HepG2 (cell line): ENCODE results near the gene COMMD8. TPM values are rescaled to one million over a fixed set of nuclear protein-coding genes. Genes with fewer than 3 reads are reported as not detected.

Experiments
- ATM ChIP-seq: fragments of 450-650 bp; IDR thresholded peaks from 2 replicates; pipeline ENCODE4 v1.7.1; 2017; ENCODE audit warnings: mild to moderate bottlenecking, borderline replicate concordance
- CHCHD3 ChIP-seq: sonication (generic); formaldehyde crosslinking; IDR thresholded peaks from 2 replicates; pipeline ENCODE4 v1.8.0; 2022; ENCODE audit warnings: mild to moderate bottlenecking, missing genetic modification reagents, moderate library complexity
- DNMT3B ChIP-seq: conservative IDR thresholded peaks from 2 replicates; pipeline ENCODE4 v1.6.1; 2016; ENCODE audit warnings: missing biosample characterization, control low read depth
- GATAD2A ChIP-seq: IDR thresholded peaks from 2 replicates; pipeline ENCODE4 v1.6.1; 2016
- GZF1 ChIP-seq: sonication (generic); formaldehyde crosslinking; IDR thresholded peaks from 2 replicates; pipeline ENCODE4 v1.5.1; 2020; ENCODE audit warnings: mild to moderate bottlenecking, missing genetic modification reagents
- HNRNPH1 ChIP-seq: fragments of 200-400 bp; formaldehyde crosslinking; optimal IDR thresholded peaks from 2 replicates; pipeline ENCODE3; 2017; ENCODE audit warnings: mild to moderate bottlenecking, low read depth, low read length
- IRX3 ChIP-seq: sonication (generic); formaldehyde crosslinking; IDR thresholded peaks from 2 replicates; pipeline ENCODE4 v1.8.1; 2023; ENCODE audit warnings: mild to moderate bottlenecking, low read depth, missing genetic modification reagents, borderline replicate concordance
- KLF15 ChIP-seq: sonication (generic); formaldehyde crosslinking; IDR thresholded peaks from 2 replicates; pipeline ENCODE4 v1.8.1; 2023; ENCODE audit warnings: borderline replicate concordance, mild to moderate bottlenecking, inconsistent platforms, missing genetic modification reagents, mixed read lengths
- MAFK ChIP-seq, 2 experiments: IDR thresholded peaks in 1 of 2; conservative IDR thresholded peaks in 1 of 2; 2 replicates each; pipeline ENCODE4 v1.6.1; 2011; ENCODE audit warnings: improper control_type of control experiment in 2 of 2, low read length in 2 of 2
- POLR2AphosphoS2 ChIP-seq: IDR thresholded peaks from 2 replicates; pipeline ENCODE4 v1.6.1; 2011; ENCODE audit warnings: low read depth, low read length, improper control_type of control experiment
- TCF12 ChIP-seq, 2 experiments: fragments of 450-650 bp in 1 of 2; sonication (generic) in 1 of 2; formaldehyde crosslinking in 1 of 2; IDR thresholded peaks; 2 replicates each; pipeline versions ENCODE4 v1.6.1 to v1.8.0; 2017 to 2022; ENCODE audit warnings: antibody characterized with exemption in 1 of 2, mild to moderate bottlenecking in 1 of 2, missing genetic modification reagents in 1 of 2, moderate library complexity in 1 of 2
- ZNF121 ChIP-seq: sonication (generic); formaldehyde crosslinking; IDR thresholded peaks from 2 replicates; pipeline ENCODE4 v1.5.0; 2020; ENCODE audit warnings: mild to moderate bottlenecking, missing genetic modification reagents
- ZNF530 ChIP-seq: sonication (generic); formaldehyde crosslinking; IDR thresholded peaks from 2 replicates; pipeline ENCODE4 v1.5.0; 2020; ENCODE audit warnings: low read depth, mild to moderate bottlenecking, missing genetic modification reagents
- ZNF691 ChIP-seq: sonication (generic); formaldehyde crosslinking; IDR thresholded peaks from 2 replicates; pipeline ENCODE4 v1.4.0; 2020; ENCODE audit warnings: missing genetic modification reagents, low read depth, mild to moderate bottlenecking, borderline replicate concordance
- ZSCAN12 ChIP-seq: sonication (generic); formaldehyde crosslinking; IDR thresholded peaks from 2 replicates; pipeline ENCODE4 v1.9.0; 2021; ENCODE audit warnings: mild to moderate bottlenecking, missing genetic modification reagents
- polyA plus RNA-seq, 8 experiments: library from polyadenylated mRNA; depleted of rRNA in 3 of 8; stranded (reverse) in 7 of 8; unstranded in 1 of 8; fragments of >200 nt; fragmentation: Illumina TruSeq in 4 of 8; extraction: Trizol in 4 of 8; gene quantifications; 2 replicates each; pipeline versions ENCODE4 v1.2.1 to v1.2.3, GENCODE V29; 2011 to 2016; ENCODE audit warnings: low read depth in 4 of 8, missing spikeins in 1 of 8, mixed read lengths in 1 of 8; ENCODE audit not compliant: insufficient read depth in 1 of 8
- total RNA-seq, 5 experiments: library from RNA; depleted of rRNA; stranded (reverse); fragments of >200 nt; fragmentation: Illumina TruSeq; extraction: Trizol; gene quantifications; 2 replicates each; pipeline ENCODE4 v1.2.3, GENCODE V29; 2016; ENCODE audit warnings: low read depth in 1 of 5
- TF ChIP-seq, protein P1 (sequence below): sonication (generic); formaldehyde crosslinking; IDR thresholded peaks from 2 replicates; pipeline ENCODE4 v1.5.0; 2020; ENCODE audit warnings: mild to moderate bottlenecking, missing genetic modification reagents
- TF ChIP-seq, protein P2 (sequence below): sonication (generic); formaldehyde crosslinking; IDR thresholded peaks from 2 replicates; pipeline ENCODE4 v1.5.1; 2020; ENCODE audit warnings: mild to moderate bottlenecking, missing genetic modification reagents, borderline replicate concordance
- TF ChIP-seq, protein P3 (sequence below): sonication (generic); formaldehyde crosslinking; IDR thresholded peaks from 2 replicates; pipeline ENCODE4 v1.4.0; 2020; ENCODE audit warnings: low read depth, mild to moderate bottlenecking, missing genetic modification reagents
- TF ChIP-seq, protein P4 (sequence below): sonication (generic); formaldehyde crosslinking; IDR thresholded peaks from 2 replicates; pipeline ENCODE4 v1.8.0; 2023; ENCODE audit warnings: mild to moderate bottlenecking, missing genetic modification reagents

COMMD8 gene
- total and polyA plus RNA-seq, 2 of the 13 experiments (the other 11 are each of a cell fraction or from before 2014, with no cell fraction given) = 7.1 to 20.3 TPM

- no peak for TF ChIP-seq ZSCAN12 (CRISPR knock-in tag)
- no peak for TF ChIP-seq ZNF691 (CRISPR knock-in tag)
- no peak for TF ChIP-seq TCF12 (IDR thresholded peaks at IDR 0.05)
- TF ChIP-seq TCF12 (CRISPR knock-in tag; IDR thresholded peaks at IDR 0.05) = no peak
- TF ChIP-seq, protein P1, sequence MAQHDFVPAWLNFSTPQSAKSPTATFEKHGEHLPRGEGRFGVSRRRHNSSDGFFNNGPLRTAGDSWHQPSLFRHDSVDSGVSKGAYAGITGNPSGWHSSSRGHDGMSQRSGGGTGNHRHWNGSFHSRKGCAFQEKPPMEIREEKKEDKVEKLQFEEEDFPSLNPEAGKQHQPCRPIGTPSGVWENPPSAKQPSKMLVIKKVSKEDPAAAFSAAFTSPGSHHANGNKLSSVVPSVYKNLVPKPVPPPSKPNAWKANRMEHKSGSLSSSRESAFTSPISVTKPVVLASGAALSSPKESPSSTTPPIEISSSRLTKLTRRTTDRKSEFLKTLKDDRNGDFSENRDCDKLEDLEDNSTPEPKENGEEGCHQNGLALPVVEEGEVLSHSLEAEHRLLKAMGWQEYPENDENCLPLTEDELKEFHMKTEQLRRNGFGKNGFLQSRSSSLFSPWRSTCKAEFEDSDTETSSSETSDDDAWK (CRISPR knock-in tag) = no peak
- no peak for TF ChIP-seq HNRNPH1
- TF ChIP-seq ZNF530 (CRISPR knock-in tag) = no peak
- no peak for TF ChIP-seq ZNF121
- TF ChIP-seq, protein P2, sequence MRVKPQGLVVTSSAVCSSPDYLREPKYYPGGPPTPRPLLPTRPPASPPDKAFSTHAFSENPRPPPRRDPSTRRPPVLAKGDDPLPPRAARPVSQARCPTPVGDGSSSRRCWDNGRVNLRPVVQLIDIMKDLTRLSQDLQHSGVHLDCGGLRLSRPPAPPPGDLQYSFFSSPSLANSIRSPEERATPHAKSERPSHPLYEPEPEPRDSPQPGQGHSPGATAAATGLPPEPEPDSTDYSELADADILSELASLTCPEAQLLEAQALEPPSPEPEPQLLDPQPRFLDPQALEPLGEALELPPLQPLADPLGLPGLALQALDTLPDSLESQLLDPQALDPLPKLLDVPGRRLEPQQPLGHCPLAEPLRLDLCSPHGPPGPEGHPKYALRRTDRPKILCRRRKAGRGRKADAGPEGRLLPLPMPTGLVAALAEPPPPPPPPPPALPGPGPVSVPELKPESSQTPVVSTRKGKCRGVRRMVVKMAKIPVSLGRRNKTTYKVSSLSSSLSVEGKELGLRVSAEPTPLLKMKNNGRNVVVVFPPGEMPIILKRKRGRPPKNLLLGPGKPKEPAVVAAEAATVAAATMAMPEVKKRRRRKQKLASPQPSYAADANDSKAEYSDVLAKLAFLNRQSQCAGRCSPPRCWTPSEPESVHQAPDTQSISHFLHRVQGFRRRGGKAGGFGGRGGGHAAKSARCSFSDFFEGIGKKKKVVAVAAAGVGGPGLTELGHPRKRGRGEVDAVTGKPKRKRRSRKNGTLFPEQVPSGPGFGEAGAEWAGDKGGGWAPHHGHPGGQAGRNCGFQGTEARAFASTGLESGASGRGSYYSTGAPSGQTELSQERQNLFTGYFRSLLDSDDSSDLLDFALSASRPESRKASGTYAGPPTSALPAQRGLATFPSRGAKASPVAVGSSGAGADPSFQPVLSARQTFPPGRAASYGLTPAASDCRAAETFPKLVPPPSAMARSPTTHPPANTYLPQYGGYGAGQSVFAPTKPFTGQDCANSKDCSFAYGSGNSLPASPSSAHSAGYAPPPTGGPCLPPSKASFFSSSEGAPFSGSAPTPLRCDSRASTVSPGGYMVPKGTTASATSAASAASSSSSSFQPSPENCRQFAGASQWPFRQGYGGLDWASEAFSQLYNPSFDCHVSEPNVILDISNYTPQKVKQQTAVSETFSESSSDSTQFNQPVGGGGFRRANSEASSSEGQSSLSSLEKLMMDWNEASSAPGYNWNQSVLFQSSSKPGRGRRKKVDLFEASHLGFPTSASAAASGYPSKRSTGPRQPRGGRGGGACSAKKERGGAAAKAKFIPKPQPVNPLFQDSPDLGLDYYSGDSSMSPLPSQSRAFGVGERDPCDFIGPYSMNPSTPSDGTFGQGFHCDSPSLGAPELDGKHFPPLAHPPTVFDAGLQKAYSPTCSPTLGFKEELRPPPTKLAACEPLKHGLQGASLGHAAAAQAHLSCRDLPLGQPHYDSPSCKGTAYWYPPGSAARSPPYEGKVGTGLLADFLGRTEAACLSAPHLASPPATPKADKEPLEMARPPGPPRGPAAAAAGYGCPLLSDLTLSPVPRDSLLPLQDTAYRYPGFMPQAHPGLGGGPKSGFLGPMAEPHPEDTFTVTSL = peak; percentile 33; the same call in 1 of the 2 replicates
- no peak; the same call in 1 of the 2 replicates for TF ChIP-seq IRX3 (CRISPR knock-in tag)
- TF ChIP-seq GATAD2A (CRISPR knock-in tag) = 0 out of 2 replicates have a peak, but pooled peaks have one; percentile 11
- no peak for TF ChIP-seq POLR2AphosphoS2
- TF ChIP-seq ATM = no peak
- TF ChIP-seq, protein P3, sequence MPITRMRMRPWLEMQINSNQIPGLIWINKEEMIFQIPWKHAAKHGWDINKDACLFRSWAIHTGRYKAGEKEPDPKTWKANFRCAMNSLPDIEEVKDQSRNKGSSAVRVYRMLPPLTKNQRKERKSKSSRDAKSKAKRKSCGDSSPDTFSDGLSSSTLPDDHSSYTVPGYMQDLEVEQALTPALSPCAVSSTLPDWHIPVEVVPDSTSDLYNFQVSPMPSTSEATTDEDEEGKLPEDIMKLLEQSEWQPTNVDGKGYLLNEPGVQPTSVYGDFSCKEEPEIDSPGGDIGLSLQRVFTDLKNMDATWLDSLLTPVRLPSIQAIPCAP (CRISPR knock-in tag) = no peak
- no peak for TF ChIP-seq MAFK (conservative IDR thresholded peaks at IDR 0.05 in 1 of 2, IDR thresholded peaks at IDR 0.05 in 1 of 2; ENCODE audit: low read length in 2 of 2)
- TF ChIP-seq, protein P4, sequence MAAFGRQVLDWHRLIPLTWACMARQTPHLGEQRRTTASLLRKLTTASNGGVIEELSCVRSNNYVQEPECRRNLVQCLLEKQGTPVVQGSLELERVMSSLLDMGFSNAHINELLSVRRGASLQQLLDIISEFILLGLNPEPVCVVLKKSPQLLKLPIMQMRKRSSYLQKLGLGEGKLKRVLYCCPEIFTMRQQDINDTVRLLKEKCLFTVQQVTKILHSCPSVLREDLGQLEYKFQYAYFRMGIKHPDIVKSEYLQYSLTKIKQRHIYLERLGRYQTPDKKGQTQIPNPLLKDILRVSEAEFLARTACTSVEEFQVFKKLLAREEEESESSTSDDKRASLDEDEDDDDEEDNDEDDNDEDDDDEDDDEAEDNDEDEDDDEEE (CRISPR knock-in tag) = peak; percentile 86; the same call in 1 of the 2 replicates
- no peak for TF ChIP-seq DNMT3B (CRISPR knock-in tag)
- no peak for TF ChIP-seq KLF15 (CRISPR knock-in tag)
- TF ChIP-seq GZF1 (CRISPR knock-in tag) = 0 out of 2 replicates have a peak, but pooled peaks have one; percentile 38
- no peak for TF ChIP-seq CHCHD3 (CRISPR knock-in tag)
These were observed at the start of gene COMMD8 (continued) for GRCh38 chr4:47463235-47463956.
